Inflammatory macrophage (primary cell): ENCODE data around the gene VASH1.
"Not testable (repeated sequence)": the region's sequence is repeated elsewhere in the genome, so short reads cannot be mapped to it uniquely, and the experiment has no call there.

Experiments used
- DNase-seq, 2 donors: peaks; one replicate each; pipeline ENCODE4 v3.0.0-alpha.2; 2020 to 2022
- total RNA-seq, 18 experiments: gene quantifications; one replicate each; lab custom pipeline; 2026; ENCODE audit warnings: mixed read lengths in 6 of 18, inconsistent platforms in 2 of 18; lab: John Stamatoyannopoulos, UW

Gene VASH1
- total RNA-seq, result 20.3 to 174 (median 102) reads per million in 18 experiments

DNA sequence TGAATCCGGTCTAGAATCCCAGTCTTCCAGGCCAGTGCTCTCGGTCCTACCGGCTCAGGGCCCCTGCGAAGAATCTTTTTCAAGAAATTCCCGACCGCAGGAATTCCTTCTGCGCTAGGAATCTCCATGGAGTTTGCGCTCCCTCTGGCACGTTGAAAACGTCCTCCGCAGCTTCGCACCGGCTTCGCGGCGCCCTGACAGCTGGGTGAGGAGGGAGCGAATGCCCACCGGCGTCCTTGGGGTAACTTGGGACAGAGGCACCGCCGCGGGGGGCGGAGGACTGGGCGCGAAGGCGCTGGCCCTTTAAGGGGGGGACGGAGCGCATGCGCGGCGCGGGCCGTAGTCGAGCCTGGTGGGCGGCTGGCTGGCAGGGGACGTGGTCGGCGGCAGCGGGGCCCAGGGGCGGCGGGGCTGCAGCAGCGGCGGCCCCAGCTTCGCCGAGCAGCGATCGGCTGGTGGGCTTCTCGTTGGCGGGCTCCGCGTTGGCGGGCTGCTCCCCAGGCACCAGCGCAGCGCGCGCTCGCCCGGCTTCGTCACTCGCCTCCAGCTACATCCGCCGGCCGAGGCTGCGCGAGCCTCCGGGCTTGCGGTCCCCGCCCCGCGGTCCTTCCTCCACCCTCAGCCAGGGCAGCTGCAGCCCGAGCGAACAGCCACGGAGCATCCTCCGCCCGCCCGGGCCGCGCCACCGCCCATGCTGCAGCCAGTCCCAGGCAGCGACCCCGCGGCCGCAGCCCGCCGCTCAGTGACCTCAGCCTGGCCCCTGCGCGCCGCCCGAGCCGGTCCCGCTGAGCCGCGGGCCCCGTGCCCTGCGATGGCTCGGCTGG lies at the start of gene VASH1:
TSS of gene VASH1 (plus strand) at position 333 of the 824 bp plus-strand sequence. CDS start 1,354 bp downstream, outside the sequence.
- DNase-seq, result peak; percentile 69 to 80

- DNase-seq, result no peak
Measured at GRCh38 chr14:76713121-76713520, 48.1 kb upstream of the VASH1 start.

DNA sequence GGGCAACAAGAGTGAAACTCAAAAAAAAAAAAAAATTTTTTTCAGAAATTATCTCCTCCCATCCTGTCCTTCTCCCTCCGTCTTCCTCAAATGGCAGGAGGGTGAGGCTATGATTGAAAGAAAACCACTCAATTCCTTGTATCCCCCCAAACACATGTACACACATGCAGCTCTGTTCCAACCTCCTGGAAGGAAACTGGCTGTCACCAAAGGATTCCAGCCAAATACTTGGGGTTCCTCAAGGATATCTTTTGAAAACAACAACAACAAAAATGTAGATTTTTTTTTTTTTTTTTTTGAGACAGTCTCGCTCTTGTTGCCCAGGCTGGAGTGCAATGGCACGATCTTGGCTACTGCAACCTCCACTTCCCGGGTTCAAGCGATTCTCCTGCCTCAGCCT lies 46.8 kb upstream of the VASH1 start:
- no peak for DNase-seq

DNA sequence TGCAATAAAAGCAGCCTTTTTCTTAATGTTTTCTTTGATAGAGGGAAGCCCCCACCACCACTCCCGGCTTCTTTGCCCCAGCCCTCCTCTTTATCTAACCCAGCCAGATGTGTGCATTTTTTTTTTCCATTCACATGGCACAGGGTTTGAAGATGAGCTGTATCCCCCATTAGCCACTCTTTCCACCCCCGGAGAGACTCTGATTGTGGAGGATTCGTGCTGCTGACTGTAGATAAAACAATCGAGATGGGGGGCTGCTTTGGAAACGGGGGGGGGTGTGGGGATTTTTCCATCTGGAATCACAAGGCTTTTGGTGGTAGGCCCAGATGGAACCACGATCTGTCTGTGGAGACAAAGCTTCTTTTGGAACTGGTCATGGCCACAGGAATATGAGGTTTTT lies 46.2 kb upstream of the VASH1 start:
- no peak for DNase-seq

DNA sequence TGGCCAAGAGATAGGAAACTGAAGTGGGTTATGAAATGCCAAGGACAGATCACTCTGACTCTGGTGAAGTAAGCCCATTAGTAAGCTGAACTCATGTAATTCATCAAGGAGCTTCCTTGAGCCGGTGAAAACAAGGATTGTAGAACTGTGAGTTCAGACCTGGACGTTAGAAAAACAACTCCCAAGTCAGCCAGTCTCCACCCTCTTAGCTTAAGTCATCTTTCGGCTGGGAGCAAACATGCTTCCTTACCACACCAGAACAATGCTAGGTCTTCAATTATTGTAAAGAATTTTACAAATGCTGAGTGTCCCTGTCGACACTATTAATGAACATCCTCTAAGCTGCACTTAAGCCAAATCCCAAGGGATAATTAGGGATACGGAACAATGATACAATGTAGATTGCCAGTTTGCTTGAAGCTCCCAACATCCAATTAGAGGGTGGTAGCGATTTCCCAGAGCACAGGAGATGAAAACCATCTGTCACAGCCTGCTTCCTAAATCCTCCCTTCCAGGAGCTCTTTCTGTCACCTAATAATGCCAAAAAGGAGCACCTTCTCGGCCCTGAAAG lies 45.7 kb upstream of the VASH1 start:
- peak; percentile 34 to 56 for DNase-seq

DNA sequence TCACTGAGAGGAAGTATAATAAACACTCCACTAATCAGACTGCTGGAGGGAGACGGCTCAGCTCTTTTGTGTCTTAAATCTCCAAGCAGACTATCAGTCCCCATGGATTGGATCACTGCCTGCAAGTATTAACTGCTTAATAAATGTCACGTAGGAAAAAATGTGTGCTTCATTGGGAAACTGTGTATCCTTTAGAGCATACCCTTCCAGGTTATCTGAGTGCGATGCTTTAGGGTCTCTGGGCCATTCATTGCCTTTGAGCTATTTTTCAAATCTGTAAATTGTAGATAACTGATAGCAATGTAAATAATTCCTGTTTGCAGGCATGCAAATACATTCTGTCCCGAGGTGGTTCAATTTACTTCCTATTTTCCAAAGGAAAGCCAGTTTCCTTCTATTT lies 45.0 kb upstream of the VASH1 start:
- no peak for DNase-seq

GRCh38 chr14:76717508-76718290 lies 43.6 kb upstream of the VASH1 start:
- no peak for DNase-seq

- DNase-seq, result no peak
Measured at GRCh38 chr14:76718306-76719040, 42.8 kb upstream of the VASH1 start.

- DNase-seq, result no peak
Measured at GRCh38 chr14:76719666-76720065, 41.6 kb upstream of the VASH1 start.

GRCh38 chr14:76720382-76720813 lies 40.9 kb upstream of the VASH1 start:
- peak; percentile 46 to 58 for DNase-seq

- not testable (repeated sequence) for DNase-seq
Measured at GRCh38 chr14:76721506-76721905, 39.8 kb upstream of the VASH1 start.

- no peak for DNase-seq
Measured at GRCh38 chr14:76724651-76725550, 36.4 kb upstream of the VASH1 start.

- DNase-seq, result no peak
Measured at GRCh38 chr14:76726551-76726970, 34.7 kb upstream of the VASH1 start.

GRCh38 chr14:76727384-76727783 lies 33.9 kb upstream of the VASH1 start:
- peak; percentile 28 to 58 for DNase-seq

DNA sequence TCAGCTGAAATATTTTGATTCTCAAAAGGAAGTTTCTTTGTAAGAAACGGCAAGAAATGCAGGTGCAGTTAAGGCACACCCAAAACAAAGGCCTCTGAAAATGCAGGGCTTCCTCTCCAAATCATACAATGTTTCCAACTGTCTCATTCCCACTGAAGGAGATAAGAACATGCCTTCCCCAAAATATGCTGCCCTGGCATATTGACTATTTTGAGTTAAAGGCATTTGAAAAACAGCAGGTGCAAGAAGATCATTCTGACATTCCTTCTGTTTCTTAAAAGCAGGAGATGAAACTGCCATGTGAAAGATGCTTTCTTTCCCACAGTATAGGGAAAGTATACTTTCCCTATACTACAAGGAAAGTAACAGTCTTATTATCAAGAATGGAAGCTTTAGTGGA lies 33.4 kb upstream of the VASH1 start:
- no peak for DNase-seq

GRCh38 chr14:76729258-76729657 lies 32.0 kb upstream of the VASH1 start:
- peak in 1 of 2 donors; percentile 15 for DNase-seq

GRCh38 chr14:76729953-76730505 lies 31.2 kb upstream of the VASH1 start:
- peak; percentile 42 to 43 for DNase-seq

GRCh38 chr14:76734501-76734900 lies 26.8 kb upstream of the VASH1 start:
- not testable (repeated sequence) for DNase-seq

DNA sequence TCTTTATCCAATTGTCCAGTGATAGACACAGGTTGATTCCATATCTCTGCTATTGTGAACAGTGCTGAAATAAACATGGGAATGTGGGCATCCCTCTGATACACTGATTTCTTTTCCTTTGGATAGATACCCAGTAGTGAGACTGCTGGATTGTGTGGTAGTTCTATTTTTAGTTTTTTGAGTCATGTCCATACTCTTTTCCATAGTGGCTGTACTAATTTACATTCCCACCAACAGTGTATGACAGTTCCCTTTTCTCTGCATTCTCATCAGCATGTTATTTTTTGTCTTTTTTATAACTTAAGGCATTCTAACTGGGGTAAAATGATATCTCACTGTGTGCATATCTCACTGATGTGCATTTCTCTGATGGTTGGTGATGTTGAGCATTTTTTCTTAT lies 24.8 kb upstream of the VASH1 start:
- peak; percentile 17 to 28 for DNase-seq

DNA sequence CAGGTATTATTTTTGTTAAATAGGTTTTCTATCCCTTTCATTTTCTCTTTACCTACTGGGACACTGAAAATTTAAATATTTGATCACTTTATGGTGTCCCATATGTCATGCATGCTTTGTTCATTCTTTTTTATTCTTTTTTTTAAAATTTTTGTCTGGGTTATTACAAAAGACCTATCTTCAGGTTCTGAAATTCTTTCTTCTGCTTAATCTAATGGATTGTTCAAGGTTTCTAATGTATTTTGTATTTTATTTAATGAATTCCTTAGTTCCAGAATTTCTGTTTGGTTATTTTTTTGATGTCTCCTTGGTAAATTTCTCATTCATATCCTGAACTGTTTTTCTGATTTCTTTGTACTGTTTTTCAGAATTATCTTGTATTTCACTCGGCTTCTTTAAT lies 20.2 kb upstream of the VASH1 start:
- no peak for DNase-seq

GRCh38 chr14:76742185-76742584 lies 19.1 kb upstream of the VASH1 start:
- DNase-seq, result no peak
